Measurements from ENCODE around the gene PPP3CA.

- TF ChIP-seq POLR2AphosphoS5 (IDR thresholded peaks at IDR 0.05; ENCODE audit: low read depth, low read length) (no peak), POLR2A (IDR thresholded peaks at IDR 0.05; ENCODE audit: low read depth, low read length) (no peak), TAF1 (IDR thresholded peaks at IDR 0.05; ENCODE audit: low read depth, low read length) (no peak)
Observed at GRCh38 chr4:101067383-101067782, 279.9 kb downstream of the PPP3CA start.
